ENCODE measurements around the gene SUPT3H.
"Not testable (repeated sequence)": the region's sequence is repeated elsewhere in the genome, so short reads cannot be mapped to it uniquely, and the experiment has no call there.

SUPT3H gene

DNA sequence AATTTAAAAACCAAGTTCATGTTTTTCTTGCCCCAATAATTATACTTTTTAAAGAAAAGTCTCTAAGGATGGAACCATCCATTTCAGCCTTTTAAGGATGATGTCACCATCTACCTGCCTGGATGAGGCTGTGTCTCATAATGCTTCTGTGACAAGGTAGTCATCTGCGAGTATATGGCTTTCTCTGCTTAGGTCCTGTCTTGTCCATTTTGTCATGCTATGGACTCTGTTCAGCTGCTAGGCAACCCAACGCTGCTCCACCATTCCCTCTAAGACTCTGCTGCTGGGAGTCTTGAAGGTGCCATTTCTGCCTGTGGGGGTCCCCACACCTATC lies 509.4 kb downstream of the SUPT3H start:
- no peak for DNase-seq

DNA sequence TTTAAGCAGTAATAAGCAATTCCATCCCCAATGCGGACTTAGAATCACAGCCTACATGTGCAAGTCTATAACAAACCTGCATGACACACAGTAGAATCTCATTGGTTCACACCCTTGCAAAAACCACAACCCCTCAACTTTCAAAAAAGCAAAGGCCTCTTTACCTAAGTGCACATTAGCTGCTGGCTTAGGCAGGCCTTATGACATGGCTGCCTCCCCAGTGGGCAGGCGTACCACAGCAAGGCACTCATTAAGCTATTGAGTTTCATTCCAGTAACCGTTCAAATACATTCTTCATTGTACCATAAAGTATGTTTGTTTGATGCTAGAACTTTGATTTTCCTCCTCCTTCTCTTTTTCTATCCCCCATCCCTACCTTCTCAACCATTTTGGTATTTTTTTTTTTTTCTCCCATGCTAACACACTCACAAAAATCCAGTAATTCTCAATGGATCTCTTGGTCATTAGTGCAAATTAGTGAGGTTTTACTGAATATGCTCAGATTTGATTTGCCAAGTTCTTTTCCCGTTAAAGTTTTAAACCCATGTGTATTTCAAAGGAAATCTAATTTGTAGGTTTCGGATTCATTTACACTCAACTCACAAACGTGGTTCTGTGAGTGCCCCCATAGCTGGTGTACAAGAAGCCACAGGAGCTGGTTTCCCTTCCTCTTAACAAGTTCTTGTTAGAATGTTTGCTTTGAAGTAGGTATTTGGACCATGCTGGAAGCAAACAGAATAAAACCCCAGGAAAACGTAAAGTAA lies 510.0 kb downstream of the SUPT3H start:
- DNase-seq, result no peak

DNA sequence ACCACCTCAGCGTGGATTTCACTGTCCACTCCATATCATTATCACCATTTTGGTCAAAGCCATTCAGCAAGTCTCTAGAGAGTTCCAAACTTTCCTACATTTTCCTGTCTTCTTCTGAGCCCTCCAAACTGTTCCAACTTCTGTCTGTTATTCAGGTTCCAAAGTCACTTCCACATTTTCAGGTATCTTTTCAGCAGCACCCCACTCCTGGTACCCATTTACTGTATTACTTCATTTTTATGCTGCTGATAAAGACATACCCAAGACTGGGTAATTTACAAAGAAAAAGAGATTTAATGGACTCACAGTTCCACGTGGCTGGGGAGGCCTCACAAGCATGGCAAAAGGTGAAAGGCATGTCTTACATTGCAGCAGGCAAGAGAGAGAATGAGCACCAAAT lies 512.5 kb downstream of the SUPT3H start:
- DNase-seq, result not testable (repeated sequence)

DNA sequence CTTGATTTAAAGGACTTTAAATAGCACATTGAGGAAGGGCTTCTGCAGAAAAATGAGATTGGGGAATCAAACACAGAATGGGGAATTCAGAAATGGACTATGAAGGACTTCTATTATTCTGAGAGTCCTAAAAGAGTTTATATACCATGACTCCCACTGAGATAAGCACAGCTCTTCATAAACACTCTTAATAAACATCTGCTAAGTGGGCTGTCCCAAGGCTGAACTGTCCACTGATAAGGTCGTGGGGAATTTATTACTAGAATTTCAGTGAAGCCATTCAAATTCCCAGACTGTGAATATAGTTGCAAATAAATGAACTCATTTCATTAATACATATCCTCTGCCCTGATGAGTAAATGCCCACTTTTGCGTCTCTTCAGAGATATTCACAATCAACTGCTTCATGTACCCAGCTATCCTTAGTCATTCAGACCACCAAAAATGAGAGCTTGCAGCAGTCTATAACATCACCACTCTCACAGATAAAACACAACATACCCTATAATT lies 517.8 kb downstream of the SUPT3H start:
- DNase-seq, result no peak

DNA sequence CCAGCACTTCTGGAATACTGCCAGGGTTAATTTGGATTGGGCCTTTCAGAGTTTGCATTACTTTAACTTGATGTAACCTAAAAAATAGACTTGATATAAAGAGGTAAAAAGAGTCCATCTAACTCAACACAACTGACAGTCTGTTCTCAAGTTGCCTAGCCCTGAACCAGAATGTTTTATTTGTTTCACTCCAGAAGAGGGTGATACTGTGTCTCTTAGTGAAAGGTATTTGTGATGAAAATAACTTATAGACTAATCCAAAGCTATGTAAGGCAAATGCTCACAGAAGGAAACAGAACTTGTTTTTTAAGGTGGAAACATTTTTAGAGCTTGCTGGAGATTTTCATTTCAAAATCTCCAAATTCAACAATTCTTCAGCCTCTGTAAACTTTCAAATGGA lies 518.7 kb downstream of the SUPT3H start:
- DNase-seq, result no peak

DNA sequence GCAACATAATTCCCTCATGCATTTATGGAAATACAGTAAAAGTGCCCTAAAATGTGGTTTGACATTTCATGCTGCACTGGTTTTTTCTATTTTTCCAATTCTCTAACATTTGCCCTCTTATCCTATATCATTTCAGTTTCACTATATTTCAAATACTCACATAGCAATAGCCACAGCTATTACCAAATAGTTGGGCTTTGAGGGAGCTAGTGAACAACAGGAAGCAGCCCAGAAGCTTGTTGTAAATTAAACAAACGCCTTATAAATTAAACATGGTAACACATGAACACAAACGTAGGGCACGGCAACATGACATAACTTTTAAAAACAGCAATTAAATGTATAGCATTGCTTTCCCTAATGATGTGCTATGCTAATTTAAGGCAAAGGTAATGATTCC lies 521.3 kb downstream of the SUPT3H start:
- DNase-seq, result no peak

DNA sequence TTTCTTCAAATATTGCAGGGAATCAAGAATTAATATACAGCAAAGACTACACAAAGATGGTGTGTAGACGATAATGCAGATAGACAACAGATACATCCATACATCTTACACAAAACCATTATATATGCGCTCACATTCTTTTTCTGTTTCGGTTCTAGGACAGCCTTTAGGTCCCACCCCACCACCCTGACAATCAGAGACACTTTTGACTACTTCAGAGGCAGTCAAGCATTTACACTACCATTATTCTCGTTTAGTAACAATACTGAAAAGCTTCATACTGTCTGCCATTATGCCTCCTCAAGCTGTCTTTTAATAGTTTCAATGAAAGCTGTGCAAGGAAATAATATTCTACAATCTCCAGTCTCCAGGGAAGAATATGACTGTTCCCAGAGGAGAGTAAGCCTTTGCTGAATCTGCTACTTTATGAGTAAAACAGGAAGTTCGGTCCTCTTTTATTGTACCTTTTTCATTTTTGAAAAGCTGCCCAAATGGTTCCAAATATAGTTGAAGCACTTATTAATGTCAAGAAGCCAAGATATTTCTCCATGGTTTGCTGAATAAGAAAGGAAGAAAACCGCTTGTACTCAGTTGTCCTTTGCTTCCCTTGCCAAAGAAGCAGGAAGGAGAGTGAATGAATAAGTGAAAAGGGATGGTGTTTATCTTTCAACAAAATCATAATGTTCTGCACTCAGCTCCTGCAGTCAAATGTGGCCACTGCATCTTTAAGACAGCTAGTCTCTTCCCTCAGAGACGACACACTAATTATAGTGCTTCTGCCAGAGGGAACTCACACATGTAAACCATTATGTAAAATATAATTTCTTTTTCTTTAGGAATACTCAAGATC lies 521.9 kb downstream of the SUPT3H start:
- no peak for DNase-seq

DNA sequence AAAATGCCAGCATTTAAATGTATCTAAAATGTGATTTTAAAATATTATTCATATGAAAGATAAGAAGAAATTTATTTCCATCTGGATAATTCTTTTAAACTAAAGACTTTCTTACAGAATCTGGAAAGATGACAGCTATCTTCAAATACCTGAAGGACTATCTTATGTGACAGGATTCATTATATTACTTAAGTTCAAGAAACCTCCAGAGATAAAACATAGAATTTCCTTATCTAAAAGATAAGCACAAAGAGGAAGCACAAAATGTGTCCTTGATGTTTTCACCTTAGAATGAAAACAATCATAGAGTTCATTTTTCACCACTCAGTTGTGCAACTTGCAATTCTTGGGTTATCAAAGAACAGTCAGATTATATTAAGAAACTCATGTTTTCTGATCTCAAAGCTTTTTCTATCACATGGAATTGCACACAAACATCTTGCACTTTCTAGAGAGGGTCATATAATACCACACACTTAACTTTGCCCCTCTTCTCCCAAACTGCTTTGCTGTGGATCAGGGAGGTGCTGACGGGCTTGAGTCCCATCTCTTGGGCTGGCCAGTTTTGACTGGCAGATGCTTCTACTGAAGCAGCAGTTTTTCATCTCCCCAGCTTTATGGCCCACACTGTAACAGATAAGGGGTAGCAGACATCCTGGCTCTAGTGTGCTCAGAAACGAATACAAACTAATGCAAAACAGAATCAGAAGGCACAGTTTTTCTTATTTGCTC lies 522.9 kb downstream of the SUPT3H start:
- DNase-seq, result no peak

DNA sequence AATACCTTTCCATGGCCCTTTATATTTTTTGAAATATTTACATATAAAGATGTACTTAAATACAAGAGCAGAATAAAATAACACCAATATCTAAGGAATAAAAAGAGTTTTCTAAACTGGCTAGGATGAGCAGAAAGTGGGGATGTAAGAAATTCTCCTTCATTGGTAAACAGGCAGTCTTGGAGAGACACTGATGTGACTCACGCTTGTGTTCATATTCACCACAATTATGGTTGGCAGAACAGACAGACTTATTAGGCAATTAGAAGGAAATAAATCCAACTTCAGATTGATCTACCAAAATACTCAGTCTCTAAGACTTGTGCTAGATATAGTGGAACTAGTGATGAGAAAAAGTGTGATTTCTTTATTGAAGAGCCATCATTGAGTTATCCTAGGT lies 526.6 kb downstream of the SUPT3H start:
- DNase-seq, result no peak

DNA sequence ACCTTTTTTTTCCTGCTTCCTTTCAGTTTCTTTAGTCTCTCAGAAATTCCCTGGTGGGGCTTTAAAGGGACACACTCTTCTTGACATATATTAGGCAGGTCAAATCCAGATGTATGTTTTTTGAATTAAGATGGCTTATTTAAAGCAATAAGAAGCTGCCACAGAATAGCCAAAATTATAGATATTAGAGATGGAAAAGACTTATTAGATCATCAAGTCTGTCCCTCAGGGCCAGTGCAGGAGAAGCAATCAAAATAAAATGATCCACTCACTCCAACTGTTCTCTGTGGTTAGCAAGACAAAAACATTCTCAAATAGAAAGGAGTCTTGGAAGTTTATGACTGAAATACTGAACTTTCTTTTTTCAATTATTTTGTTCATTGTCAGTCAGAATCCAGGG lies 527.4 kb downstream of the SUPT3H start:
- DNase-seq, result no peak

DNA sequence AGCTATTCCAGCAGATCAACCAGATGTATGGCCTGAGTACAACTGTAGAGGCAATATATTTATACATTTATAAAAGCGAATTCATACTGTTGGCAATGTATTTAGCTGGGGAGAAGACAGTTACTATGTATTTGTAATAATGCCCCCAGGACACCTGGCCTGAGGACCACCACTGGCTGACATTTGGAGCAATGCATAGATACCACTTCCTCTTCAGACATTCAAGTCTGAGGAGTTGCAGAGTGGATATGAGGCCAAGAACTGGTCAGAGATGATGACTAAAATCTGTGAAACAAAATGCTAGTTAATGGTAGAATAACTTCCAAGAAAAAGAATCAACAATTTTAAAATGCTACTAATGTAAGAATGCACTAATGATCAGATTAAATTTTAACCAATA lies 527.9 kb downstream of the SUPT3H start:
- no peak for DNase-seq

DNA sequence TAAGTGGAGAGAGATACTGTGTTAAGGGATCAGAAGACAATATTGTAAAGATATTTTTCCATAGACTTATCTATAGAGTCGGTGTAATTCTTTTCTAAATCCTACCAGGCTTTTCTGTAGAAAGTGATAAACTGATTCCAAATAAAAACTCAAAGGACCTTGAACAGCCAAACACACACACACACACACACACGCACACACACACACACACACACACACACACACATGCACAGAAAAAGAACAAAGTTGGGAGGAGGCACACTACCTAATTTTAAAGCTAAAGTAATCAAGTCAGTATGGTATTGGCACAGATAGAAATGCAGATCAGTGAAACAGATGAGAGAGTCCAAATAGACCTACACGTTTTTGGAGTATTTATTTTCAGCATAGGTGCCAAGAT lies 534.0 kb downstream of the SUPT3H start:
- DNase-seq, result no peak

DNA sequence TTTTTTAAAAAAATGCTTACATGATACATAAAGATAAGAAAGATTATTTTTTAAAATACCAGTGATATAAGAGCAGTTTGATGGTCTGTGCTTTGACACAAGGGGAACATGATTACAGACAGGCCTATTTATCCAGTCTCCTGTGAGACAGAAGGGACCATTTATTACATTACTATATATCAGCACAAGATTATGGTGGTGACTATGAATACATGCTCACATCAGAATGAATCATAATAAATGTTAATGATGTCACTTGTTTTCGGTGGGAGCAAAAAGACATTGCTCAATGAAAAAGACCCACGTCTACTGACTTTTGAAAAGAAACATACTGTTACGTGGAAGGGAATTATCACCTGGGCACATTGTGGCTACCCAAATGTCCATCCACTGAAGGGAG lies 535.1 kb downstream of the SUPT3H start:
- no peak for DNase-seq

DNA sequence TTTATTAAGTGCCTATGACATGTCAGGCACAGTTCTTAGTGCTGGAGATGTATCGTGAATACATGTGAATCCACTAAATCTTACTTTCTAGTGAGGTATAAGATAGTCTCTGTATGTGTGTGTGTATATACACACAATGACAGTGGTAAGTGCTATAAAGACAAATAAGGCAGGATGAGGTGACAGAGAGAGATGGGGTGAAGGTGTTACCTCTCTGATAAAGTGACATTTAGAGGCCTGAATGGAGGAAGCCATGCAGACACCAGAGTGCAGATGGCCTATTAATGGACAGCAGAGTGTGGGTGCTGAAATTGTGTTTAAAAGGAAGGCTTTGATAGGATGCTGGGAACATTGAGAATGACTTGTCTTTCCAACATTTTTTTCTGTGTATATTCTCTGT lies 535.9 kb downstream of the SUPT3H start:
- DNase-seq, result no peak

DNA sequence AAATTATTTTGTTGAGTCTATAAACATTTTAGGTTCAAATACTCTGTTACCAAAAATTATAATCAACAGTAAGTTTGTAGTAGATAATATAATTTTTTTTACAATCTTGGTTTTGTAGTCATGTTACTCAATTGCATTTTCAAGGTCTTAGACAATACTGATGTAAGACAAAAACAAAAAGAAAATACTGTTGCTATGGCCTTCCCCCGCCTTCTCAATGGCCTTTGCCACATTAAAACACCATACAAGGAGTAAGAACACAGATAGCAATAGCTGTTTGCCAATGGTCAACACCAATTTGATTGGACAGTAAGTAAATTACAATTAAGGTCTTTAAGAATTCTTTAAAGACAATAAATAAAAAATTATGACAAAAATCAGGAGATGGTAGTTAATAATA lies 540.0 kb downstream of the SUPT3H start:
- no peak for DNase-seq

DNA sequence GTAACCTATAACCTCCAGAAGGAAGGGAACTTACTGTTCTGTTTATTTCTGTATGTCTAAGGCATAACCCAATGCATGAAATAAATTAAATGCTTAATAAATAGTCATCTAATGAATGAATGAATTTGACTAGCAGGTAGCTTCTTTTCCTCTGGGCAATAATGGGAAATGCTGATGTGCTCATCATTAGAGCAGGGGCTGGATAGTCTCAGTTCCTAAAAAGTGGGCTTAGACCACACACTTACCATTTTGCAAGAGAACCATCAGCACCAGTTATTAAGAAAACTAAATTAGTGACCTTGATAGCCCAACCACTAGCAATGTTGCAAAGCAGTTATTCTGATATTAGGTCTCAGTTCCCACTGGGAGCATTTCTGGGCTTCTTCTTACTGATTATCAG lies 540.5 kb downstream of the SUPT3H start:
- no peak for DNase-seq

DNA sequence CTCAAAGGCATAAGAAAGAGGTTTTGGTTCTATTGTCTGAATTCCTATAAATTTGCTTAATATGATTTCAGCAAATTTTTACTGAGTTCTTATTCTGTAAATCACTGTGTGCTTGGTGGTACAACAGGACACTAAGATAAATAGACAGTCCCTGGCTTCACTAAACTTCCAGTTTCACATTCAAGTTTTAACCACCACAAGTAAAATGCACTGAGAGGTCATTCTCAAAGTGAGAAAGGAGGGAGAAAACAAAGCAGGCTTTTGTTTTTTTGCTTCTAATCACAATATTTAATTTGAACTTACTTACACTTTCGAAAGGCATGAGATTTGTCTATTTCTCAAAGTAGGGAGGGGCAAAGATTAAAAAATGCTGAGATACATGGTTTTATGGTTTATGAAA lies 544.5 kb downstream of the SUPT3H start:
- DNase-seq, result no peak

DNA sequence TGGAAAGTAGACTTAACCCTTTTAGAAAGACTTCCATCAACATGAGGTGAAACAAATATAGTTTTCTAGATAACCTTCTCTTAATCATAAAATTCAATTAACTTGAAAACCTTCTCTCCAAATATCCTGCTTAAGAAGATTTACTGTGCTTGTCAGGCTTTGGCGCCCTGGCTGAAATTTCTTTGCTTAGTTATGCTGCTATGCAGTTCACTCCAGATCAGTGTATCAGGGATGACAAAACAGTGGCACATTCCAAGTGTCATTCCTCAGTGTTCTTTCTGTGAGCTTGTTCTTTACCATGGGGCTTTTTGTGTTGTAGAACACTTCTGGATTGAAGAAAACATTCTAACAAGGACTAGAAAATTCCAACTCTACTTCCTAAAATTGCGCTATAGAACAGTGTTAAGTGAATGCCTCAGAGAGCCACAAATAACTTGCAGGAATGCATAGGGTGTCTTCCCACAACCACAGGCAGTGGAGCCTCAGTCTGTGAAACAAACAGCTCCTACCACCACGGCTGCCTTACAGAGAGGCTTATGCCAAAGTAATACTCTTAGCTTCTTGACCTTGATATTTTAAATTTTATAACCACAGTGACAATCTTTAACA lies 546.6 kb downstream of the SUPT3H start:
- no peak for DNase-seq

DNA sequence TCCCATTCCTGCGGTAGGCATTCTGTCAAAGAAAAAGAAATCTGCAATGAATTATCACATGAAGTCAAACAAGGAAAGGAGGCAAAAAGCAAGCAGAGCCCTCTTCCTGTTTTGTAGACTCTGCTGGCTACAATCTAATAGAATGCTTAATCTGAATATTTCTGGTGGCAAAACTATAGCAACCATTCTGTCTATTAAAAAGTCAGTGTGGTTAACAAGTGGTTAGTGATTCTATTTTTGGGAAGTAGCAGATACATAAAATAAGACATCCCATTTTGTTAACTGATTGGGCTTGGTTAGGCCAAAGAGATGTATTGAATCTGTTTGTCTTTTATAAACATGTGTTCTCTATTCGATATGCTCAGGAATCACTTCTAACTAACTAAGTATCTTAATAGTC lies 547.9 kb downstream of the SUPT3H start:
- no peak for DNase-seq

DNA sequence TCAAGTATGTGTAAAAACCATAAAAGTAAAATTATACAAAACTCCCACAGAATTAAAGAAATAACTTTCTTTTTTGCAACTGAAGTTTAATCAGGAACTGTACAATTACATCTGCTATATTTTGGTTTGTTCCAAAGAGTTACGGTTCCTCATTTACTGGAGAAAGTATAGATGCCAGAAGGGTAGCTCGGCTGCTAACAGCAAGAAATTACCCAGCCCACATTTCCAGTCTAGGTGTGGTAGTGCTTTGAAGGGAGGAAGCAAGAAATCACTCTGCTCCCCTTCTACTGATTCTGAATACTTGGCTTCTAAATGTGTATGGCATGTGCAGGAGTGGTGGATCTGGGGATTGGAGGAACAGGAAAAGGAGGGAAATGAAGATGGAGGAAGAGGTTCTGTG lies 549.0 kb downstream of the SUPT3H start:
- no peak for DNase-seq

DNA sequence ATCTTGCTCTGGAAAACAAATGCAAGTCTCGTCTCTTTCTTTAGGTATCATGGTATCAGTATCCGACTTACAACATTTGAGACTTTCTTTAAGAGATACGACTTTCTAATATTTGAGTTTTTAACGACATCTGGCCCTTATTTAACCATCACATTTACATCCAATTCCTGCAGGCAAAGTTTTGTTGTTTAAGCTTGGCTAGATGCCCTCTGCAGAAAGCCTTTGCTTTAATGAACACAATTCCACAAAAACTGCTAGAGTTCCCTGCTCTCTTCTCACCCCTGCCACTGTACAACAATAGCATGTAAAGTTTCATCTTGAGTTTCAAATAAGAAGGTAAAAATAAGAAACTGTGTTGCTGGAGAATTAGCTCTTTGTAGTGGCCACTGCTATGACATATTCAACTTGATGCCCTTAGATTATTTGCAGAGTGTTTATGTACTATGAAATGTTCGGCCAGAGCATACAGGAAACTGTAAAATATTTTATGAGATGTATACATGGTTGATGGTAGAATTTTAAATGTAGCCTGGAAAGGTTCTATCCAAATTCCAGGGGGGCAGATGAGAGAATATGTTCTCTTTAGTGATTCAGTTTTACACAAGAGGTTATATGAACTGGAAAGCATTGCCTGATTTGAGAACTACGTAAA lies 551.6 kb downstream of the SUPT3H start:
- no peak for DNase-seq

DNA sequence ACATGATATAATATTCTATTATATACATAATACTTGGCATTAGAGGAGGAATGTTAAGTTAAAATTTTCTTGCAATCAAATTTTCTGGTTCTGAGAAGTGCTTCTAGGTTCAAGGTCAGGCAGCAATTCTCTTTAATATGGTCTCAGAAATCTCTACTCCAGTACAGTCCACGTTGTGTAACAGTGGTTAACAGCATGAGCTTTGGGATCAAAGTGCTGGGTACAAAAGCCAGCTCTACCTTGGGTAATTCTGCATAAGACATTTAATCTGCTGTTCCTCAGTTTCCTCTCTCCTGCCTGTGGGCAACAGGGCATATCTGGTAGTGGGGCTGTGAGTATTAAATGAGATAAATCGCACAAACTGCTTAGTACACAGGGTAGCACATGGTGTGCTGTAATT lies 552.5 kb downstream of the SUPT3H start:
- no peak for DNase-seq

DNA sequence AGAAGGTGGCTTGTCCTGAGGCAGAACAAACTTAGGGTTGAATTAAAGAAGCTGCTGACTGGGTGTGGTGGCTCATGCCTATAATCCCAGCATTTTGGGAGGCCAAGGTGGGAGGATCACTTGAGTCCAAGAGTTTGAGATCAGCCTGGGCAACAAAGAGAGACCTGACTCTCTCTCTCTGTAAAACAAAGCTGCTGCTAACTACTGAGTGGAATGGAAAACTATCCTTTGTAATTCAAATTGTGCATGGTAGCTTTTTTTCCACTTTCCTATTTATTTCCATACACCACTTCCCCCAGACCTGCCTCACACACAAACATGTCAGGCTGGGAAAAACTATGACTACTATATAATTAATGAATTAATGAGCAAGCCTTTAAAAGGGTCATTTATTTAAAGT lies 553.2 kb downstream of the SUPT3H start:
- no peak for DNase-seq

All from central memory CD4-positive, alpha-beta T cell (primary cell).